ENCODE results near the gene PPP1R13B.

The PPP1R13B gene, protein sequence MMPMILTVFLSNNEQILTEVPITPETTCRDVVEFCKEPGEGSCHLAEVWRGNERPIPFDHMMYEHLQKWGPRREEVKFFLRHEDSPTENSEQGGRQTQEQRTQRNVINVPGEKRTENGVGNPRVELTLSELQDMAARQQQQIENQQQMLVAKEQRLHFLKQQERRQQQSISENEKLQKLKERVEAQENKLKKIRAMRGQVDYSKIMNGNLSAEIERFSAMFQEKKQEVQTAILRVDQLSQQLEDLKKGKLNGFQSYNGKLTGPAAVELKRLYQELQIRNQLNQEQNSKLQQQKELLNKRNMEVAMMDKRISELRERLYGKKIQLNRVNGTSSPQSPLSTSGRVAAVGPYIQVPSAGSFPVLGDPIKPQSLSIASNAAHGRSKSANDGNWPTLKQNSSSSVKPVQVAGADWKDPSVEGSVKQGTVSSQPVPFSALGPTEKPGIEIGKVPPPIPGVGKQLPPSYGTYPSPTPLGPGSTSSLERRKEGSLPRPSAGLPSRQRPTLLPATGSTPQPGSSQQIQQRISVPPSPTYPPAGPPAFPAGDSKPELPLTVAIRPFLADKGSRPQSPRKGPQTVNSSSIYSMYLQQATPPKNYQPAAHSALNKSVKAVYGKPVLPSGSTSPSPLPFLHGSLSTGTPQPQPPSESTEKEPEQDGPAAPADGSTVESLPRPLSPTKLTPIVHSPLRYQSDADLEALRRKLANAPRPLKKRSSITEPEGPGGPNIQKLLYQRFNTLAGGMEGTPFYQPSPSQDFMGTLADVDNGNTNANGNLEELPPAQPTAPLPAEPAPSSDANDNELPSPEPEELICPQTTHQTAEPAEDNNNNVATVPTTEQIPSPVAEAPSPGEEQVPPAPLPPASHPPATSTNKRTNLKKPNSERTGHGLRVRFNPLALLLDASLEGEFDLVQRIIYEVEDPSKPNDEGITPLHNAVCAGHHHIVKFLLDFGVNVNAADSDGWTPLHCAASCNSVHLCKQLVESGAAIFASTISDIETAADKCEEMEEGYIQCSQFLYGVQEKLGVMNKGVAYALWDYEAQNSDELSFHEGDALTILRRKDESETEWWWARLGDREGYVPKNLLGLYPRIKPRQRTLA

DNA sequence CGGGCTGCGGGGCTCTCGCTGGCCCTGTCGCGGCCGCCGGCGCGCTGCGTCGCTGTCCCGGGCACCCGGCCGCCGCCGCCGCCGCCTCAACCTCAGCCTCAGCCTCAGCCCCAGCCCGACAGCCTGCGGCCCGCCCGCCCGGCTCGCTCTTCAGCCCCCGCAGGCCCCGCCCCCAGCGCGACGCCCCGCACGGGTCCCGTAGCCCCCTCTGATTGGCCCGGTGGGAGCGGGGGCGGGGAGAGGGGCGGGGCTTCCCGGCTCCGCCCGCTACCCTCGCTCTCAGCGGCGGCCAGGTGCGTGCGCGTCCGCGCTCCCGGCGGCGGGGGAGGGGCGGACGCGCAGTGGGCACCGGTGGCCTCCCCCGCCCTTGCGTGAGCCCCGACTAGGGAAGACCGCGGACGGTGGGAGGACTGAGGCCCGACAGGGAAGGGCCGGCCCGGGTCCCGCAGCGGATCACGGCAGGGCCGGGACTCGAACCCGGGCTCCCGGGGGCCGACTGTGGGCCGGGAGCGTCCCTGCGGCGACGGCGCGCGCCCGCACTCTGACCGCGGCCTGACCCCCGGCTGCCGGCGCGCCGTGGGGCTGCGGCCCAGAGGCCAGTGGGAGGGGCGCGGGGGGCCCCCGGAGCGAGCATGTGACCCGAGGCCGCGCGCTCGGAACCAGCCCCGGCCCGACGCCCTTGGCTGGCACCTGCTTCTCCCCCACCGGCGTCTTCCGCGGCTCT, at the start of gene PPP1R13B:
PPP1R13B (minus strand) TSS at position 125 of the 724 bp plus-strand sequence. CDS start 268 bp downstream, outside the sequence.
- peak within 1 kb of the TSS; percentile 91 for H3K27ac ChIP-seq
- TF ChIP-seq, protein P1, sequence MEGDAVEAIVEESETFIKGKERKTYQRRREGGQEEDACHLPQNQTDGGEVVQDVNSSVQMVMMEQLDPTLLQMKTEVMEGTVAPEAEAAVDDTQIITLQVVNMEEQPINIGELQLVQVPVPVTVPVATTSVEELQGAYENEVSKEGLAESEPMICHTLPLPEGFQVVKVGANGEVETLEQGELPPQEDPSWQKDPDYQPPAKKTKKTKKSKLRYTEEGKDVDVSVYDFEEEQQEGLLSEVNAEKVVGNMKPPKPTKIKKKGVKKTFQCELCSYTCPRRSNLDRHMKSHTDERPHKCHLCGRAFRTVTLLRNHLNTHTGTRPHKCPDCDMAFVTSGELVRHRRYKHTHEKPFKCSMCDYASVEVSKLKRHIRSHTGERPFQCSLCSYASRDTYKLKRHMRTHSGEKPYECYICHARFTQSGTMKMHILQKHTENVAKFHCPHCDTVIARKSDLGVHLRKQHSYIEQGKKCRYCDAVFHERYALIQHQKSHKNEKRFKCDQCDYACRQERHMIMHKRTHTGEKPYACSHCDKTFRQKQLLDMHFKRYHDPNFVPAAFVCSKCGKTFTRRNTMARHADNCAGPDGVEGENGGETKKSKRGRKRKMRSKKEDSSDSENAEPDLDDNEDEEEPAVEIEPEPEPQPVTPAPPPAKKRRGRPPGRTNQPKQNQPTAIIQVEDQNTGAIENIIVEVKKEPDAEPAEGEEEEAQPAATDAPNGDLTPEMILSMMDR (conservative IDR thresholded peaks at IDR 0.05) = no peak

DNA sequence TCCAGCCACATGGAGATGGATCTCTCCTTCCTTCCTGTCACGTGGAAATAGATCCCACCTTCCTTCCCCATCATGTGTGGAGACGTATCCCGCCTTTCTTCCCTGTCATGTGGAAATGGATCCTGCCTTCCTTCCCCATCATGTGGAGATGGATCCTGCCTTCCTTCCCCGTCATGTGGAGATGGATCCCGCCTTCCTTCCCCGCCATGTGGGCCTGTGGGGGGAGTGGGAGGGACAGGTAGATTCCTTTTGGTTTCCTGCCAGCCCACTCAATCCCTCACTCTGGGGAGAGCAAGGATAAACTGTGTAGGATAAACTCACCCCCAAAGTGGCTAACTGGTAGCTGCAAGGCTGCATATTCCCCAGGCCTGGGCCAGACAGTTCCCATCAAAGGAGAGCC, 49.2 kb upstream of the PPP1R13B start:
- H3K27ac ChIP-seq = no peak overlapping the region
- TF ChIP-seq, protein P1 (conservative IDR thresholded peaks at IDR 0.05) = no peak

DNA sequence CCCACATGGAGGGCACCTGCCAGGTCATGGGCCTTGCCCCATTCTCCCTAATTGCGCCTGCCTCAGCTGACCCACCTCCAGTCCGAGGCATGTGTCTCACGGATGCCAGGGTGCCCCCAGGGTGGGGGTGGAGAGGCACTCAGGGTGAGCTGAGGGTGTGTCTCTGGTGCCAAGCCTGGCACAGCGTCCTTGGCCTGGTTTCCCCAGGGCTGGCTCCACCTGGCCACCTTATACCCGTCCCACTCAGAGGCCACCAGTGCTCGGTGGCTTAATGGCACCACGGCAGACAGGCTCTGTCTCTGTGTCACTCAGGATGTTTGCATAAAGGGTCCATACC, 47.3 kb upstream of the PPP1R13B start:
- TF ChIP-seq, protein P1 (conservative IDR thresholded peaks at IDR 0.05) = no peak
- H3K27ac ChIP-seq = no peak overlapping the region

DNA sequence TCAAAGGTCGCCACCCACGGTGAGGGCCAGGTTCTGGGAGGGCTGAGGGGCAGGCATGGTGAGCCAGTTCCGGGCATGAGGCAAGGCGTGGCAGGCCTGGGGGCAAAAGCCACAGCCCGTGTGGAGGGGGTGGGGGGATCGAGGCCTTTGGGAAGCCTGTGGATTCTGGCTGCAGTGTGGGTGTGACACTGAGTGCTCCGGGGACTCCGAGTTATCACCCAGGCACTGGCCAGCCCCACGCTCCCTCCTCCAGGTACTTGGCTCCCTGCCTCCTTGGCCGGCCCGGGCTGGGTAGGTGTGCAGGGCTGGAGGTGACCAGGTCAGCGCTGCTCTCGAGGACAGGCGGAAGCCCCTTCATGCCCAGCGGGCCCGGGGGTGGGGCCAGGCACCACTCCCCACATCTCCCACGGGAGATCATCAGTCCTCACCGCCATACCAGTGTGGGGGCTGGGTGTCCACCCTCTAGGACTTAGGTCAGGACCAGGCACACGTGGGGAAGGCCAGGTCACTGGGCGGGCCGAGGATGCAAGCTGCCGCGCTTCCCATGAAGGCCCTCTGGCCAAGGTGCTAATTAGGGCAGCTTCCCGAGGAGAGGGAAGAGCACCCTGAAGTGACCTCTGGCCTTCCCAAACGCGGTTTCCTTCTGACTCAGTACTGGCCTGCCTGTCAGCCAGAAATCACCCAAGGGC, 46.8 kb upstream of the PPP1R13B start:
- TF ChIP-seq, protein P1 (conservative IDR thresholded peaks at IDR 0.05) = no peak
- H3K27ac ChIP-seq = no peak overlapping the region

DNA sequence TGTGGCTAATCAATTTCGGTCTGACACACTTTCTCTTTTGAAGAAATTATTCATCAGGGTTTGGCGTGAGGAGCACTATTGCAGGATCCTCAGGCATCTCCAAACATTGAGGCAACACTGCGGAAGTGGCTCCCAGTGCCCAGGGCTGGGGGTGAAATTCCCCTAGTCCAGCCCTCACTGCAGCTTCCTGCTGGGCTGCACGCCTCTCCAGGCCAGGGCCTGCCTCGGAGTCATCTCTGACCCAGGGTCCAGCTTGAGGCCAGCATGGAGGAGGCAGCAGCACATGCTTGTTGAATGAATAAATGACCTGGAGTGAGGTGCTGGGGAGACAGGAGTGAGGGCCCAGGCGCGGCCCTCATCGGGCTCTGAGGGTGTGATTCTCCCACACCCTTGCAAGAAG, 44.9 kb upstream of the PPP1R13B start:
- TF ChIP-seq, protein P1 (conservative IDR thresholded peaks at IDR 0.05) = no peak
- H3K27ac ChIP-seq = no peak overlapping the region

DNA sequence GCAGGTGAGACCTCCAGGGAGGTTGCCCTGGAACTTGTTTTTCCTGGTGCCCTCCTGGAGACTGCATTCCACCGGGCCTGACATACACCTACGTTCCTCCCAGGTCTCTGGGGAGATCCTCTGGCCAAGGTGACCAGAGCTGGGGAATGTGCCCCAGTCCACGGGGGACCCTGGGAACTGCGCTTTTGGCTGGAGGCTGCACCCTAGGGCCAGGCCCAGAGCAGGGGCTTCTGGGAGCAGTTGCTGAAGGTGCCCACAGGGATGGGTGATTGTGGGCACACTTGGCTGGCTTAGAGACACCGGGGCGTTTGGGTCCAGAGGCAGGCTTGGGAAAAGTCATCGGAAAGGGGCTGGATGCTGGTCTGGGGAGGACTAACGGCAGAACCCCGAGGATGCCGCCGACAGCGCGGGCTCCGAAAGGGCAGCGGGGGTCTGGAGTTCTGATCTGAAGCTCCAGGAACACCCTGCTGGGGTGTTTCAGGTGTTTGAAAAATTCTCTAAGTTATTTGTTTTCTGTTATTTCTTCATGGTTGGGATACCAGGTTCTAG, 44.4 kb upstream of the PPP1R13B start:
- H3K27ac ChIP-seq = no peak overlapping the region
- TF ChIP-seq, protein P1 (conservative IDR thresholded peaks at IDR 0.05) = no peak

Data from VCaP (cell line).